GM18519 (cell line): Measurements from ENCODE around the gene TRMT13.
"Not testable (repeated sequence)": the region's sequence is repeated elsewhere in the genome, so short reads cannot be mapped to it uniquely, and the experiment has no call there.

Experiments used
- ATAC-seq: cut with Tn5 transposase; IDR thresholded peaks from one replicate; pipeline ENCODE4 v1.9.1; 2021; ENCODE audit warnings: mild to moderate bottlenecking, moderate library complexity; ENCODE audit not compliant: unreplicated experiment, low FRiP score

TRMT13 gene

DNA sequence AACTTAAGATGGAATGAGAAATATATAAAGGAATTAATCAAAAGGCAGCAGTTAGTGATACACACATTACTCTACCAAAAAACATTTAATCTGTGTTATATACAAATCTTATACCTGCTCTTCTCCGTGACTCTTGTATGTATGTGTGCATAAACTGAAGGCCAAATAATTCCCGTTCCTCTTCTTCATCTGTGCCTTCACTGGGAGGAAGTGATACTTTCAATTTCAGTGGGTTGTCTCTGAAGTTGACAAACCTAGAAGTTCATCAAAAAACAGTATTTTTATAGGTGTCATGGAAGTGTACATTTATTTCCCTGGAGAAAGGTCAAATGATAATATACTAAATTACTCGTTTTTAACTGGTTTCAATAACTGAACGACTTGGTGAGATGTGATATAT is 19.3 kb downstream of the TRMT13 start:
- ATAC-seq = peak; percentile 65

DNA sequence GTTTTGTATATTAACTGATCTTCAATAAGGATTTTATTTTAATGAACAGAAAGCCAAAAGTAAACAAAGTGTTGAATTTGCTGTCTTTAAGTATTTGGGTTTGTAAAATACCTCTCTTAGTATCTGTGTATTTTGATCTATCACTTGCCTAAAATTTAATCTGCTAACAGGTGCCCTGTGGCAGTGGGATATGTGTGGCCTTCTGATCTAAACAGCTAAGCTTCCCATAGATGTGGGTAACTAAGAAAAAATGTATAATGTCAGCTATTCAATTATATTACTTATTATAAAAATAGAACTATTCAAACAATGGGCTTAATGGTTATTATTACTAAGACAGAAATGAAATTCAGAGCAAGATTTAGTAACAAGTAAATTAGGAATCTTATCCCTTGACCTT is 29.9 kb downstream of the TRMT13 start:
- ATAC-seq = no peak

DNA sequence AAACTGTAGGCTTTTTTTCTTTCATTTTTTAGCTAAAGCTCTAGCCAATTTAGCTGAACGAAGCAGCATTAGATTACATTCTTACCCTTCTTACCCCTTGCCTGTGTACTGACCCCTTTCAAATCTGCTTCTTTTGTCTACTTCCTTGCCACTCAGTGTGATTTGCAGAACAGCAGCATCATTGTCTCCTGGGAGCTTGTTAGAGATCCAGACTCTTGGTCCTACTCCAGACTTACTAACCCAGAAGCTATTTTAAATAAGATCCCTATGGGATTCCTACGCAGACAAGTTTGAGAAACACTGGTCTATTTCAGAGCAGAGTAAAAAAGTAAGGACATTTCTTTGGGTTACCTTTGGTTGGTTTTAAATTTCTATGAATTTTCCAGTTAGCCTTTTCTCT is 31.3 kb downstream of the TRMT13 start:
- no peak for ATAC-seq

DNA sequence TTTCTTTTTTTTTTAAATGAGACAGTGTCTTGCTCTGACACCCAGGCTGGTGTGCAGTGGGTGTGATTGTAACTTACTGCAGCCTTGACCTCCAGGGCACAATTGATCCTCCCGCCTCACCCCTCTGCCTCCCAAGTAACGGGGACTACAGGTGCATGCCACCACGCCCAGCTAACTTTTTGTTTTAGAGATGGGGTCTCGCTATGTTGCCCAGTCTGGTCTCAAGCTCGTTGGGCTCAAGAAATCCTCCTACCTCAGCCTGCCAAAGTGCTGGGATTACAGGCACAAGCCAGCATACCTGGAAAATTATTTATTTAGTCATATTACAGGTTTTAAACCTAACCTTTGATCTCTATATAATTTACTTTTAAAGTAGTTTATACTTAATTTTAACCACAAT is 31.7 kb downstream of the TRMT13 start:
- ATAC-seq = no peak

DNA sequence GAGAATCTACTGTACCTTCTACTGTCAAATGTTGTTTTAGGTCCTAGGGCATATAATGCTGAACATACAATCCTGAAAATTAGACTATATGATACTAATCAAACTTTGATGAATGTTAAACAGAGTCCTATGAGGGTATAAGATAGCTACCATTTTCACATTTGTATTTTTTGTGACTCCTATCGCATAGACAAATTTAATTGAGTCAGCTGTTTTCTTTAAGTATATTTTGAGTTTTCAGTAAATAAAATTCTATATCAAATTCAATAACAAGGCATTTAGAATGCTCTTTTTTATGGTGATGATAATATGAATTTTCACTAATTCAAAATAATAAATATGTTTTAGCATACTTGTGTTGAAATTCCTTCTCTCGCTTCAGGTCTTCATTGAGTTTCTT is 35.1 kb downstream of the TRMT13 start:
- no peak for ATAC-seq

DNA sequence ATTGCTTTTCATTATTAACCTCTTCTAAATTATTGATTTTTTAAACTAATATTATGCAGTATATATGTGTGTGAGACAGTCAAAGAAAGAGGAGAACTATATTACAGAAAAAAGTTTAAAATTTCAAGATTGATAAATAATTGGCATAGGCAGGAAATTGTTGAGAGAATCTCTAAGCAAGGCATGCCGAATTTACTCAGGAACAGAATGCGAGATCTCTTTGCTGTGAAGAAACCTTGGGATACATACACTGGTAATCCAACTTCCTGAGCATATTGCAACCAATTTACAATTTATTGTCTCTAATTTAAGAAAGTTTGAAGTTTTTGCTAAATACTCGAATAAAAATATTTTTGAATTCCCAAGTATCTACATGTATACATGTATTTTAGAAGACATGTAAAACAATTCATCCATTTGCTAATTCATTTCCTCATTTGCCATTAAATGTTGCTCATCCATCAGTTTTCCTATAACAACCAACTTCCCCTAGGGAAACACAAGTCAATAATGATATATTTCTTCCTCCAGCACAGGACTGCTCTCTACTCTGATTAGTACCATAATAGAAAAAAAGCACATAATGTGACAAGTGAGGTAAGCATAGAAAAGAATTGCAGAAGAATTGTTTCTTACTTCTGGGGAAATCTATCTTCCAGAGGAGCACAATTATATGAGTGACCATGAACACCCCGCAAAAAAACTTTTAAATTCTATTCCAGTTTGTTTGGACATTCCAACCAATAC is 44.5 kb downstream of the TRMT13 start:
- ATAC-seq = no peak

DNA sequence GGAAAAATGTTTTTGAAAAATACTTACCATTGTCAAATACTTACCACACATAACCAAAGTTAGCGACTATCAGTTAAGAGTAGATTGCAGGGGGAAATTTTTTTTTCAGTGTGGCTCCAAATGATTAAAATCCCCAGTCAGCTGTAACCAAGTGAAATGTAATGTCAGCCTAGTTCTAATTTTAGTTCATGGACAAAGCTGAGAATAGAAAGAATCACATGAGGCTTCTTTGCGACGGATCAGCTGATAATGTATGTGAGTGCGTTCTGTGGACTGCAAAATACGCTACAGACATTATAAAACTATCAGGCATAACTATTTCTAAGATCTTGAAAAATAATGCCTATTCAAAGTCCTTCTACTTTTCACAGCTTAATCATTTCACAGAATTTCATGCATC is 45.1 kb downstream of the TRMT13 start, which contains the start of gene LRRC39:
TSS of gene LRRC39 (minus strand) at position 166 of the 400 bp plus-strand sequence. CDS start 9,740 bp downstream, outside the sequence.
- no peak for ATAC-seq

DNA sequence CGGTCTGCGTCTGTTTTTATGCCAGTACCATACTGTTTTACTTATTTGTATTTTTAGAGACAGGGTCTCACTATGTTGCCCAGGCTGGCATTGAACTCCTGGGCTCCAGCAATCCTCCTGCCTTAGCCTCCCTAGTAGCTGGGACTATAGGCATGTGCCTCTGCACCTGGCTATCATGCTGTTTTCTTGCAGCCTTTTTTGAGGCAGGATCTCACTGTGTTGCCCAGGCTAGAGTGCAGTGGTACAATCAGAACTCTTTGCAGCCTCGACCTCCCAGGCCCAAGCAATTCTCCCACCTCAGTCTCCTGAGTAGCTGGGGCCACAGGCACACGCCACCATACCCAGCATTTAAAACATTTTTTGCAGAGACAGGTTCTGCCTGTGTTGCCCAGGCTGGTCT is 50.4 kb downstream of the TRMT13 start:
- no peak for ATAC-seq

DNA sequence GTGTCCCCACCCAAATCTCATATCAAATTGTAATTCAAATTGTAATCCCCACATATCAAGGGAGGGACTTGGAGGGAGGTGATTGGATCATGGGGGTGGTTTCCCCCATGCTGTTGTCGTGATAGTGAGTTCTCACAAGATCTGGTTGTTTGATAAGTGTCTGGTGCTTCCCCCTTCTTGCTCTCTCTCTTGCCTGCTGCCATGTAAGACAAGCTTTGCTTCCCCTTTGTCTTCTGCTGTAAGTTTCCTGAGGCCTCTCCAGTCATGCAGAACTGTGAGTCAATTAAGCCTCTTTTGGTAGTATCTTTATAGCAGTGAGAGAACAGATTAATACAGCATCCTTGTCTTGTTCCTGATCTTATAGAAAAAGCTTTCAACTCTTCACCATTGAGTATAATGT is 51.6 kb downstream of the TRMT13 start:
- ATAC-seq = peak; percentile 67

DNA sequence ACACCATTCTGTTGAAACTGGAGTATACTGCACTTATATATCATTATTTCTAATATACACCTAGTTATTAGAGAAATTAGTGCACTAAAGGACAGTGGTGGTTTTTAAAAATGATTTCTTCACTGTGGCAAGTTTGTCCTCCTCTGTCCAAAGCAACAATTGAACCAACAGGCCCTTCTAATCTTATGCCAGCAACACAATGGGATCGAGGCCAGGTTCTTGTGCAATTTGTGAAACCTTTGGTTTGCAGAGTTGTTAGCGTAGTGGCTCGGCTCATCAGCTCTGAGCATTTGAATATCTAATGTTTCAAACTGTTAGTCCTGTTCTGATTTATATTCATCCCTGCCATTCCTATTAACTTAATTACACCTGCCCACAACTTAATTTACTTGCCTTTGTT is 54.9 kb downstream of the TRMT13 start:
- no peak for ATAC-seq

DNA sequence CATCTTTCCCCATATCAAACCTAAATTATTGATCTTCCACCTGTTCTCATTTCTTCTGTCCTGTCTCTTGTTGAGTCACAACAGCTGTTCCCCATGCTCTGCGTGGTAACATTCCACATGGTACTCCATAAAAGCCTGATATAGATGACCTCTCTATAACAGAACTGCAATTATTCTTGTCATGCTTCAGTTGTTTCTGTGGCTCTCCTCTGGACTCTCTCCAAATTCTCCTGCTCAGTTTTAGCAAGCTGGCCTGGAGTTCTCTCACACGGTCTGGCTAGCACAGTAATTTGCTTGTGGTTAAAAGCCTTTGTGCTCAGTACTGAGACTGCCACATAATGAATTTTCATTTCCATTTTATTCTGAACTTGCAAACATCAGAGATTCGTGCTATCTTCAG is 55.7 kb downstream of the TRMT13 start:
- ATAC-seq = peak; percentile 40

DNA sequence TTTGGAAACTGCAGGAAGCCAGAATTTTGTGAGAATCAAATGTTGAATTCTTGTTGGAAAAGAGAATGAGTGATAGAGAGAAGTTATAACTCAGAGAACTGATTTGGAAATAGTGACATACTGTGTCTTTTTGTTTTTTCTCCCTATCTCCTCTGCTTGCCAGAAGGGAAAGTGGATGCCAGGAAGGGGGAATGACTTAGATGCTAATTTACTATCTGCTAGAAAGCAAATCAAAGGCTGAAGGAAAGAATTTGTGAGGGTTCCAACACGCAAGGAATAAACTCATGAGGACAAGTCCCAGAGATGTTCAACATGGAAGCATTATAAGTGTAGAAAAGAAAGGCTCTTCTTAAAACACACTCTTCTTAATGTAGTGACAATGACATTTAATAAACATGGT is 65.6 kb downstream of the TRMT13 start:
- ATAC-seq = no peak

DNA sequence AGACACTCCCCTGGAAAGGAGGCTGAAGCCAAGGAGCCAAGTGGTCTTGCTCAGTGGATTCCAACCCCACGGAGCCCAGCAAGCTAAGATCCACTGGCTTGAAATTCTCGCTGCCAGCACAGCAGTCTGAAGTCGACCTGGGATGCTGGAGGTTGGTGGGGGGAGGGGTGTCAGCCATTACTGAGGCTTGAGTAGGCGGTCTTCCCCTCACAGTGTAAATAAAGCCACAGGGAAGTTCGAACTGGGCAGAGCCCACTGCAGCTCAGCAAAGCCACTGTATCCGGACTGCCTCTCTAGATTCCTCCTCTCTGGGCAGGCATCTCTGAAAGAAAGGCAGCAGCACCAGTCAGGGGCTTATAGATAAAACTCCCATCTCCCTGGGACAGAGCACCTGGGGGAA is 67.1 kb downstream of the TRMT13 start:
- ATAC-seq = not testable (repeated sequence)
